Stimulated activated memory B cell treated with anti-CD40 and anti-IgM and Interleukin-4, amounts not matched to agents 10 μg/mL and 1 μg/mL and 100 μg/mL, for 72 hours (primary cell): ENCODE measurements around the gene SETD6.

Source experiments
- ATAC-seq: fragments of 150-1000 bp; cut with Tn5 transposase; 2 replicates; pipeline ENCODE4 v1.10.0; 2021
- H3K27ac Mint-ChIP-seq: one replicate; pipeline ENCODE4 v1.8.0; 2022; ENCODE audit warnings: mild to moderate bottlenecking, mixed read lengths
- H3K27me3 Mint-ChIP-seq: one replicate; pipeline ENCODE4 v1.8.0; 2022; ENCODE audit warnings: mixed read lengths
- H3K36me3 Mint-ChIP-seq: one replicate; pipeline ENCODE4 v1.8.0; 2022; ENCODE audit warnings: mixed read lengths
- H3K4me1 Mint-ChIP-seq: one replicate; pipeline ENCODE4 v1.8.0; 2022; ENCODE audit warnings: mixed read lengths
- H3K4me3 Mint-ChIP-seq: one replicate; pipeline ENCODE4 v1.8.0; 2022; ENCODE audit warnings: mild to moderate bottlenecking, moderate library complexity, mixed read lengths
- H3K9me3 Mint-ChIP-seq: one replicate; pipeline ENCODE4 v1.8.0; 2022; ENCODE audit warnings: mixed read lengths

Gene SETD6, protein sequence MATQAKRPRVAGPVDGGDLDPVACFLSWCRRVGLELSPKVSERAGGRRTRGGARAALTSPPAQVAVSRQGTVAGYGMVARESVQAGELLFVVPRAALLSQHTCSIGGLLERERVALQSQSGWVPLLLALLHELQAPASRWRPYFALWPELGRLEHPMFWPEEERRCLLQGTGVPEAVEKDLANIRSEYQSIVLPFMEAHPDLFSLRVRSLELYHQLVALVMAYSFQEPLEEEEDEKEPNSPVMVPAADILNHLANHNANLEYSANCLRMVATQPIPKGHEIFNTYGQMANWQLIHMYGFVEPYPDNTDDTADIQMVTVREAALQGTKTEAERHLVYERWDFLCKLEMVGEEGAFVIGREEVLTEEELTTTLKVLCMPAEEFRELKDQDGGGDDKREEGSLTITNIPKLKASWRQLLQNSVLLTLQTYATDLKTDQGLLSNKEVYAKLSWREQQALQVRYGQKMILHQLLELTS

DNA sequence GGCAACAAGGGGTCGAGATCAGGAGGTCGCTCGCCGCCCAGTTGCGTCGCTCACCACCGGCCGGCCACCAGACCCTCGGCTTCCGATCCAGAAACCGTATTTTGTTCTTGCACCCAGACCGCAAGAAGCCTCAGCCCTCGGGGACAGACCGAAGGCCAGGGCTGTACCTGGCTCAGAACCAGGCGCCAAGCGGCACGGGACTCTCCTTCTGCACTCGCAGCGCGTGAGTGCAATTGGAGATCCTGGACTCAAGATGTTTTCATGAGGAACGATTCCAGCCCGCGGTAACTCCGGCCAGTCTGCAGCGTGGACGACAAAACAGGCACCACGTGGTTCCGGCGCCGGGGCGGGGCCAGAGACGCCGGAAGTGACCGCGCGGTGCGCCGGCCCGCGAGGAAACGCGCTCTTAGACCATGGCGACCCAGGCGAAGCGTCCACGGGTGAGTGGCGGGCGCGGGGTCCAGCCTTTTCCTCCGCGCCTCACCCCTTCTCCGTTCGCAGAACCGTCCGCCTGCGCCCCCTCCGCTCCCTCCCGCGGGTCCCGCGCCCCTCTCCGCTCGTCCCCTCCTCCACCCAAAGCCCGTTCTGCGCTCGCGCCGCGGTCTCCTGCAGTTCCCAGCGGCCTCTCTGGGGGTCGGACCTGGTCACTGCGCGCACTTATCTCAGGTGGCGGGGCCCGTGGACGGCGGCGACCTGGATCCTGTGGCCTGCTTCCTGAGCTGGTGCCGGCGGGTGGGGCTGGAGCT, at the start of gene SETD6:
TSS of gene SETD6 (plus strand) at position 393 of the 746 bp plus-strand sequence. CDS start at position 414, 21 bp downstream.
- H3K9me3 Mint-ChIP-seq = no peaks in the 10 kb centered on the region
- peak; percentile 91 for ATAC-seq
- H3K27me3 Mint-ChIP-seq = no peaks in the 10 kb centered on the region
- H3K4me3 Mint-ChIP-seq = peak within 1 kb of the TSS; percentile 90
- H3K36me3 Mint-ChIP-seq = peaks cover 6% of the 10 kb centered on the region
- H3K4me1 Mint-ChIP-seq = peaks cover 53% of the 10 kb centered on the region
- H3K27ac Mint-ChIP-seq = peak within 1 kb of the TSS; percentile 90

DNA sequence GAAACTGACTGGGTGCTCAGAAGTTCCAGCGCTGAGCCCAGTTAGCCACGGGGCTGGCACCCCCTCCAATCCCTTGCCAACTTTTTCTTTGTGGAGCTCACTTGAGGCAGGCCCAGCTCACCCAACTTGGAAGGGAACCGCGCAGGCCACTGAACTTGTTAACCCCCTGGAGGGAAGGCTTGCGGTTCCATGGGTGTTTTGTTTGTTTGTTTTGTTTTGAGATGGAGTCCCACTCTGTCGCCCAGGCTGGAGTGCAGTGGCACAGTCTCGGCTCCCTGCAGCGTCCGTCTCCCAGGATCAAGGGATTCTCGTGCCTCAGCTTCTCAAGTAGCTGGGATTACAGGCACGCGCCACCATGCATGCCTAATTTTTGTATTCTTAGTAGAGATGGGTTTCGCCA, 49.5 kb upstream of the SETD6 start:
- peaks cover 74% of the 10 kb centered on the region for H3K27me3 Mint-ChIP-seq
- no peak overlapping the region for H3K4me3 Mint-ChIP-seq
- no peak for ATAC-seq
- H3K4me1 Mint-ChIP-seq = peaks cover 10% of the 10 kb centered on the region
- H3K27ac Mint-ChIP-seq = no peak overlapping the region
- H3K9me3 Mint-ChIP-seq = no peaks in the 10 kb centered on the region
- H3K36me3 Mint-ChIP-seq = no peaks in the 10 kb centered on the region

DNA sequence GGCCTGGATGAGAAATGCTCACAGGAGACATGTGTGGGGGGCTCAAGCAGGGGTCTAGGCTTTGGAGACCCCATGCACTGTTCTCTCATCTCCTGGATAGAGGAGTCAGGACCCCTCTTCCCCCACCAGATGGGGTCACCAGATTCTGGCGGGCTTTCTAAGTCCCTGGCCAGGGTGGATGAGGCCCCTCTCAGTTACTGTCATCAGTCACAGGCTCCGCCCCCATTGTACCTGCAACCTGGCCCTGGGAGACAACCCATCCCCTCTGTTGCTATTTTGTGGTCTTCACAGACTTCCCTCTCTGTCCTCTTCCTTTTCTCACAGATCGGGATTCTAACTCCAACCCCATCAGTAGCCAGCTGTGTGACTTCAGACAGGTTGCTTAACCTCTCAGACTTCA, 48.9 kb upstream of the SETD6 start:
- no peaks in the 10 kb centered on the region for H3K9me3 Mint-ChIP-seq
- H3K27me3 Mint-ChIP-seq = peaks cover 80% of the 10 kb centered on the region
- no peak for ATAC-seq
- H3K4me1 Mint-ChIP-seq = peaks cover 10% of the 10 kb centered on the region
- H3K27ac Mint-ChIP-seq = no peak overlapping the region
- no peak overlapping the region for H3K4me3 Mint-ChIP-seq
- H3K36me3 Mint-ChIP-seq = no peaks in the 10 kb centered on the region

DNA sequence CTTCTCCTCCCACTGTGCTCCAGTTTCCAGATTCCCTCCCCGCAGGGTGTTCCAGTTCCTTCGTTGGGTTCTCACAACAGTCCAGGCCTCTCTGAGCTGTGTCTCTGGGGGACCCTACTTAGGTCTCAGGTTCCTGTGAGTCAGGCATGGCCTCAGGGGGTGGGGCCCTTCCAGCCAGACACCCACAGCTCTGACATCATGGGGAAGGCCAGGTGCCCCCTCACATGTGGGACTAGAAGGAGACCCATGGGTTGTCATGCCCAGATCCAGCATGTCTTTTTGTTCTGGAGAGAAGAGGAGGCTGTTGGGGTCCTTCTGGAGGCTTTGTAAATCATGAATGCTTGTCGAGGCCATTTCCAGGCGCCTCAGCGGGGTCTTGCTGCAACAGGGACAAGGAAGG, 47.4 kb upstream of the SETD6 start:
- no peak overlapping the region for H3K27ac Mint-ChIP-seq
- H3K27me3 Mint-ChIP-seq = peaks cover 86% of the 10 kb centered on the region
- no peak overlapping the region for H3K4me3 Mint-ChIP-seq

DNA sequence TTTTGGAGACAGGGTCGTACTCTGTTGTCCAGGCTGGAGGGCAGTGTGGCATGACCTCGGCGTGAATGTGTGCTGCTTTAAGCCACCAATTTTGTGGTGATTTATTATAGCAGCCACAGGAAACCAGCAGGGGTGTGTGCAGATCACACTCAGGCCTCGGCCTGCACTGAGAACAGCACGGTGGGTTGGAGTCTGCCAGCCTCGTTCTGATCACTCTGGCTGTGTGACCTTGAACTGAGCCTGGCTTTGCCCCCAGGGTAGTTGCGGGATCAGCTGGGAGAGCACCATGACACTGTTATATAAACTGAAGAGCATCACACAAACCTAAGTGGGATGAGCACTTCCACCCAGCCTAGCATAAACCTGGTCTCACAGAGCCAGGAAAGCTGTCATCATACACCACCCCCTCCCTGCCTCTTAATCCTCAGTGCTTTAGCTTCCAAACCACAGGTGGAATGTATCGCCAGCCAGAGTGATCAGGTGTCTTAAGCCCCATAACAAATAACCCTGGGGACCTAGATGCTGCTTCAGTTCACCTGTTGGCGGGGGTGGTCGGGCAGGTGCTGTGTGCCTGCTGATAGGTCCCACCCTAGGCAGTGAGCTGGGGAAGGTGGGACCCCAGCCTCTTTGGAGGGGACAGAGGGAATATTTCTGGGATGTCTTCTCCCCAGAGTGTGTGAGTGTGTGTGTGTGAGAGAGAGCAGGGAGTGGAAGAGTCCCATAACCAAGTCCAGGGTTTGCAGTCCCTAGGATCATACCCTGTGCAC, 43.9 kb upstream of the SETD6 start:
- H3K4me1 Mint-ChIP-seq = no peaks in the 10 kb centered on the region
- H3K36me3 Mint-ChIP-seq = no peaks in the 10 kb centered on the region
- peaks cover 83% of the 10 kb centered on the region for H3K27me3 Mint-ChIP-seq
- no peak for ATAC-seq
- no peak overlapping the region for H3K4me3 Mint-ChIP-seq
- no peak overlapping the region for H3K27ac Mint-ChIP-seq
- H3K9me3 Mint-ChIP-seq = no peaks in the 10 kb centered on the region

More for the DNA sequence above, 47.4 kb upstream of the SETD6 start:
- Mint-ChIP-seq H3K4me1 (peaks cover 10% of the 10 kb centered on the region), H3K36me3 (no peaks in the 10 kb centered on the region), H3K9me3 (no peaks in the 10 kb centered on the region)
- no peak for ATAC-seq

DNA sequence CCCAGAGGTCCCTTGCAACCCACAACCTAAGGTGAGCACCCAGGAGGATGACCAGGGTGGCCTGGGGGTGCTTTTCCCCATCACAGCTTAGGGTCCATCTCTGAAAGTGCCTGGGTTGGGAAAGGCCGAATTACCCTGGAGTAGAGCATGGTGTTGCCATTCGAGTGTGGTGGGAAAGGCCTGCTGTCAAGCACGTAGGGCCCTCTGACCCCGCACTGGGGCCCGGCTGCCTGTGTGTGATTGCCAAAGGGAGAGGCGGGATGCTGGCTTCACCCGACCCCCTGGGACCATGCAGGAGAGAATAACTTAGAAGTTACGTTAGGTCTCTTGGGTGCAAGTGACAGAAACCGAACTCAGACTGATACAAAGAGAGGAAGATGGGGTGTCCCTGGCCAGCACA, 43.1 kb upstream of the SETD6 start:
- H3K27ac Mint-ChIP-seq = no peak overlapping the region
- no peaks in the 10 kb centered on the region for H3K4me1 Mint-ChIP-seq
- no peaks in the 10 kb centered on the region for H3K9me3 Mint-ChIP-seq
- H3K36me3 Mint-ChIP-seq = no peaks in the 10 kb centered on the region
- H3K27me3 Mint-ChIP-seq = peaks cover 74% of the 10 kb centered on the region
- no peak overlapping the region for H3K4me3 Mint-ChIP-seq
- no peak for ATAC-seq

DNA sequence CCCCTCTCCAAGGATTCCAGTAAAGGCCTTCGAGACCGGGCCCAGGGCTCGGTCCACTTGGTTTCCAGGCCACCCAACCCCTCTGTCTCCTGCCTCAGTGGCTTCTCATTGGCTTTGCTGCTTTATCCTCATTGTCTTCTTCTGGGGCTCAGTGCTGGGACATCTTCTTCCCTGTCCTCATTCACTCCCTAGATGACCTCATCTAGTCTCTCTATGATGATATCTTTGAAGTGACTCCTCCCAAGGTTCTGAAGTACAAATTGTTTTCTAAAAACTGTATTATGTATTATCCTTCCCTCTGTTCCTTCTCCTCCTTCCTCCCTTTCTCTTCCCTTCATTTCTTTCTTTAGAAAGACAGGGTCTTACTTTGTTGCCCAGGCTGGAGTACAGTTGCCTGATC, 42.5 kb upstream of the SETD6 start:
- H3K4me1 Mint-ChIP-seq = no peaks in the 10 kb centered on the region
- ATAC-seq = no peak
- H3K27ac Mint-ChIP-seq = no peak overlapping the region
- no peak overlapping the region for H3K4me3 Mint-ChIP-seq
- peaks cover 68% of the 10 kb centered on the region for H3K27me3 Mint-ChIP-seq
- no peaks in the 10 kb centered on the region for H3K36me3 Mint-ChIP-seq
- H3K9me3 Mint-ChIP-seq = no peaks in the 10 kb centered on the region

DNA sequence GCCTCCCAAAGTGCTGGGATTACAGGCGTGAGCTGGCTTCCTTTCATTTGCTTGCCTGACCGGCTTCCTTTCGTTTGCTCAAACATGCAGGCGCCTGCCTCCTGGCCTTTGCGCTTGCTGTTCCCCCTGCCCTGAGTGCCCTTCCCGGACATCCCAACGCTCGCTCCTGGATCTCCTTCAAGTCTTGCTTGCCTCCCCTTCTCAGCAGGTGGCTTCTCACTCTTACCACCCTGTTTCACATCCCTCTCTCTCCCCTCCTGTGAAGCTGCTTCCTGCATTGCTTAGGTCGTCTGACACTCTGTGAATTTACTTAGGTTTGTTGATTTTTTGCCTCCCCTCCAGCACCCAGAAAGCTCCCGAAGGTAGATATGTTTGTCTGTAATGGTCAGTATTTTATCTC, 41.0 kb upstream of the SETD6 start:
- Mint-ChIP-seq H3K27me3 (peaks cover 54% of the 10 kb centered on the region), H3K4me1 (no peaks in the 10 kb centered on the region), H3K36me3 (no peaks in the 10 kb centered on the region), H3K9me3 (no peaks in the 10 kb centered on the region), H3K27ac (no peak overlapping the region), H3K4me3 (no peak overlapping the region)
- ATAC-seq = no peak

DNA sequence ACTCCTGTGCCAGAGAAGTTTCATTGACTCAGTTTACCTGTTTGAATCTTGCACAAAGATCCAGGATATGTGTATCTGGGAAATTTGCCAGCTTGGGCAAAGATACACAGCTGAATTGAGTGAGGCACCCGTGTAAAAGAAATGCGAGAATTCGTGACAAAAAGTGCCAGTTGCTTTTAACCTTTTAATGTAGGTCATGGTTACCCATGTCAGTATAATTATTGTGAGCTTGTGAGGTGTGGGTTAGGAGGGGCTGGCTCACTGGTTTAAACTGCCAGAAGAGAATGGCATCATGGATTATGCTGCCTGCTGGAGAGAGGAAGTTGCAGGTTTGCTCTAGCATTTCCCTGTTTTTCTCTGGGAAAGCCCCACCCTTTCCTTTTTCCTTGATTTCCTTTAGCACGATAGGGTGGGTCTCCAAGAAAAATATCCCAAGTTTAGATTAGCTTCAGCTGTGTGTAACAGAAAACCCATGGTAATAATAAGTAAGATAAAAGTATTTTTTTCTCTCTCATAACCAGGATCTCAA, 40.2 kb upstream of the SETD6 start:
- Mint-ChIP-seq H3K4me1 (no peaks in the 10 kb centered on the region), H3K27ac (no peak overlapping the region), H3K36me3 (no peaks in the 10 kb centered on the region), H3K4me3 (no peak overlapping the region), H3K9me3 (no peaks in the 10 kb centered on the region), H3K27me3 (peaks cover 47% of the 10 kb centered on the region)
- ATAC-seq = no peak

DNA sequence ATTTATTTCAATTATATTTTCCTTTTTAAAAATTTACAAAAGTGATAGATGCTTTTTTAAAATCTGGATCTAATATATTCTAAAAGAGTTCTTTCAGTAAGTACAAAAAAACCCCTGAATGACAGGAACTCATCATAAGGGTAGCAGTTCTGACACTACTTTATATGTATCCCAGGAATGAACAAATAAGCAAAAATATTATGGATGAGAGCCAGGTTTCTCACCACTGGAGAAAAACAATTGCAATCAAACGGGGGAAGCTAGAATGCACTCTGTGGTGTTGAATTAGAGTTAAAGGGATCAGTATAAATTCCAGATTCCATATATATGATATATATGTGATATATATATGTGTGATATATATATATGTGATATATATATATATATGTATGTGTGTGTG, 38.5 kb upstream of the SETD6 start:
- Mint-ChIP-seq H3K4me3 (no peak overlapping the region), H3K9me3 (no peaks in the 10 kb centered on the region), H3K27ac (no peak overlapping the region), H3K4me1 (no peaks in the 10 kb centered on the region), H3K36me3 (no peaks in the 10 kb centered on the region), H3K27me3 (peaks cover 32% of the 10 kb centered on the region)
- no peak for ATAC-seq

DNA sequence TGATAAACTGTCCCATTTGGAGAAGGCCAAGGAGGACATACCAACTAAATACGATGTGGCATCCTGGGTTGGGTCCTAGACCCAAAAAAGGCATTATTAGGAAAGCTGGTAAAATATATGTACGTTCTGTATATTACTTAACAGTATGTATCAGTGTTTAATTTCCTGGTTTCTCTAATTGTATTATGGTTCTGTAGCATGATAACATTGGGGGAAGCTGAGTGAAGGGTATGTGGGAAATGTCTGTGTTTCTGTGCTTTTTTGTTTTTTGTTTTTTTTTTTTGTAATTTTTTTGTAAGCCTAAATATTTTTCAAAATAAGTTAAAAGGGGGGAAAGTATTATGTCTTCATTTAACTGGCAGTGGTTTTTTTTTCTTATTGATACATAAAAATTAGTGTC, 36.9 kb upstream of the SETD6 start:
- Mint-ChIP-seq H3K27me3 (peaks cover 28% of the 10 kb centered on the region), H3K36me3 (no peaks in the 10 kb centered on the region), H3K27ac (no peak overlapping the region), H3K9me3 (no peaks in the 10 kb centered on the region), H3K4me1 (no peaks in the 10 kb centered on the region), H3K4me3 (no peak overlapping the region)
- no peak for ATAC-seq

DNA sequence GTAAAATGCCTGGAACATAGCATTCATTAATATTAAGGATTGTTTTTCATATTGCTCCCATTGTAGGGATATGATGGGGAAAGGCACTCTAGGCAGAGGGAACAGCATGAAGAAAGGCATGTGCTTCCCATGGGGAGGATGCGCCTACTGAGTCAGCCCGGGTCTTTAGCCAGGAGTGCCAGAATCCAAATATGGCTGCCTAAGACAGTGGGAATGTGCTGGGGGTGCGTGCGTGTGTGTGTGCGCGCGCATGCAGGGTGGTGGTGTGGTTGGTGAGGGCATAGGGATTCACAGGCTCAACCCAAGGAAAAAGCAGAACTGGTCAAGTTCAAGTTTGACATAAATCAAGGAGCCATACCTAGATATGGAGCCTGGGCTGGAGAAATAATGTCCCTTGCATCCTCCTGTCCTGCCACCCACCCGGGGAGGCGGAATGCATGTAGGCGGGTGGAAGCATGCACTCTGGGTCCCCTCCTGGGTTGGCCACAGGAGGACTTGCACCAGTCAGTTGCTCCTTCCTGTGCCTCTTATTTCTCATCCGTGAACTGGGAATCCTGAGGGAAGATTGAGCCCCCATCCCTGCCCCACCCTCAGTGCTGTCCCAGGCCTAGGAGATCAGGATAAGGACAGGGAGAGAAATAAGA, 34.0 kb upstream of the SETD6 start:
- H3K4me1 Mint-ChIP-seq = no peaks in the 10 kb centered on the region
- H3K36me3 Mint-ChIP-seq = no peaks in the 10 kb centered on the region
- no peaks in the 10 kb centered on the region for H3K9me3 Mint-ChIP-seq
- ATAC-seq = no peak
- no peak overlapping the region for H3K4me3 Mint-ChIP-seq
- peaks cover 12% of the 10 kb centered on the region for H3K27me3 Mint-ChIP-seq
- no peak overlapping the region for H3K27ac Mint-ChIP-seq

DNA sequence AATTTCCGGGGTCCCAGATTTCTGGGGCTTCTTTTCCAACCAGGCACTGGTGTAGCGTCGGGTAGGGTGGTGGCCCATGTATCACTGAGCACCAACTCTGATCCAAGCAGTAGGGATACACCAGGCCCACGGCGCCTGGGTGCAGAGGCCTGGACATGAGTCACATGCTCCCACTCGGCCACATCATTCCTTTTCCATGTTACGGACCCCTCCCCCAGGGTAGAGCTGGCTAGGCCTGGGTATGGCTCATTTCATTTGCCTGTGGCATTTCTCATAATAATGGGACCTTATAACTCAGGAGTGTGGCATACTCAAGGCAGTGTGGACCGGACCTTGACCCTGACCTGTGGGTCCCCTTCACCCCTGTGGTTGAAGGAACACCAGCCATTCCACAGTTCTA, 33.4 kb upstream of the SETD6 start:
- no peaks in the 10 kb centered on the region for H3K36me3 Mint-ChIP-seq
- no peak overlapping the region for H3K4me3 Mint-ChIP-seq
- H3K27me3 Mint-ChIP-seq = peaks cover 17% of the 10 kb centered on the region
- no peaks in the 10 kb centered on the region for H3K9me3 Mint-ChIP-seq
- H3K27ac Mint-ChIP-seq = no peak overlapping the region
- ATAC-seq = peak; percentile 38
- H3K4me1 Mint-ChIP-seq = no peaks in the 10 kb centered on the region

DNA sequence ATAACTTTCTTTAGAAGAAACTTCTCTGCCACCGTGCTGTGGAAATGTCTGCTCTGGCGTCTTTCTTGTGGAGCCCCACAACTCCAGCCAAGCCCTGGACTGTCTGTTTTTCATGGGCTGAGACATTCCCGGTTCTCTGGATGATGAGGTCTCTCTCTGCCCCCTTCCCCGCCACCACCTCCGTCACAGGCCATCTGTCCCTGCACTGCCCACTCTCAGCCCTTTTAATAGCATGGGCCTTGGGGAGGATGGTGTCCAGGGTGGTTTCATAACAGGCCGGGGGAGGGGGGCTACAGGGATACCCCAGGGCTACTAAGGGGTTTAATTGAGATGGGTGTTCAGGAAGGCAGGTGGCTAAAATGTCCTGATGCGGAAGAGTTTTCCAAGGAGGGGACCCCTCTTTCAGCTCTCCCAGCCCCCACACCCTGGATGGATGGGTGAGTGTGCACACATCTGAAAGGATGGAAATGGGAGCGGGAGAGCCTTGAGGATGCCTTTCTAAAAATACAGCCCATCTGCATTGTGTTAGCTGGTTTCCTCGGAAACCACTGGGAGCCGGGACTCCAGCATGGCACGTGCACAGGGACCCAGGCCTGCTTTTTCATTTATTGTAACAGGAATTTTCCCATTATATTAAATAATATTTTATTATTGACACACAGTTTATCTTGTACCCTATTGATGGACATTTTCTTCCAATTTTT, 30.0 kb upstream of the SETD6 start:
- Mint-ChIP-seq H3K27me3 (peaks cover 24% of the 10 kb centered on the region), H3K4me3 (no peak overlapping the region), H3K4me1 (no peaks in the 10 kb centered on the region), H3K36me3 (no peaks in the 10 kb centered on the region), H3K27ac (no peak overlapping the region), H3K9me3 (no peaks in the 10 kb centered on the region)
- ATAC-seq = no peak
